Prostate gland (tissue), 2 donors: ENCODE data around the gene ARGLU1.

Experiments
- CTCF ChIP-seq, 4 experiments: fragments of 200-600 bp in 2 of 4; fragments of 450-650 bp in 2 of 4; sonication (generic) in 2 of 4; IDR thresholded peaks; 1 replicate in 3 of 4; 2 replicates in 1 of 4; pipeline ENCODE4 v1.5.1; 2016 to 2019; ENCODE audit warnings: antibody characterized with exemption in 4 of 4, mild to moderate bottlenecking in 2 of 4, moderate library complexity in 2 of 4
- POLR2A ChIP-seq: fragments of 450-650 bp; IDR thresholded peaks from one replicate; pipeline ENCODE4 v1.6.1; 2016; ENCODE audit warnings: antibody characterized with exemption, mild to moderate bottlenecking

GRCh38 chr13:106616729-106617128 is 48.8 kb upstream of the ARGLU1 start:
- no peak for TF ChIP-seq CTCF (IDR thresholded peaks at IDR 0.05)
- no peak for TF ChIP-seq POLR2A
